OCI-LY7 (cell line): ENCODE data around the gene CORO2B. TPM values are rescaled to one million over a fixed set of nuclear protein-coding genes. Genes with fewer than 3 reads are reported as not detected.

Source experiments
- BruUV-seq: library from RNA; stranded (reverse); fragments of 400-500 nt; replicated peaks from 2 replicates; lab custom pipeline; 2021; lab: Mats Ljungman, UMichigan
- CTCF ChIA-PET: fragments of 300-600 bp; sonication (Branson Sonifier 250); formaldehyde crosslinking; loops from one replicate; lab custom pipeline; 2022; ENCODE audit warnings: antibody characterized with exemption; ENCODE audit not compliant: unreplicated experiment; lab: Charles Lee
- POLR2A ChIA-PET: fragments of 300-600 bp; sonication (Branson Sonifier 250); formaldehyde crosslinking; loops from one replicate; lab custom pipeline; 2022; ENCODE audit warnings: antibody characterized with exemption; lab: Charles Lee
- DNase-seq: peaks from one replicate; pipeline ENCODE4 v3.0.0-alpha.2; 2015; ENCODE audit warnings: low spot score
- H2AFZ ChIP-seq: fragments of 200-600 bp; sonication (generic), shearing (Covaris generic); 2 replicates; pipeline ENCODE4 v1.6.1; 2014; ENCODE audit warnings: mild to moderate bottlenecking, antibody characterized with exemption, low read length, moderate library complexity
- H3K27ac ChIP-seq: fragments of 200-600 bp; sonication (generic); 2 replicates; pipeline ENCODE4 v1.5.1; 2014; ENCODE audit warnings: mixed run types, low read depth, mild to moderate bottlenecking, moderate library complexity, low read length, inconsistent platforms; ENCODE audit not compliant: poor library complexity, severe bottlenecking
- H3K36me3 ChIP-seq: fragments of 200-600 bp; sonication (generic); 2 replicates; pipeline ENCODE4 v1.6.1; 2014; ENCODE audit warnings: mild to moderate bottlenecking, antibody characterized with exemption, low read length, moderate library complexity, mixed read lengths; ENCODE audit not compliant: insufficient read depth
- H3K4me1 ChIP-seq: fragments of 200-600 bp; sonication (generic); 2 replicates; pipeline ENCODE4 v1.5.1; 2014; ENCODE audit warnings: mild to moderate bottlenecking, low read length; ENCODE audit not compliant: insufficient read depth, poor library complexity, severe bottlenecking
- H3K4me2 ChIP-seq: fragments of 200-600 bp; sonication (generic); 2 replicates; pipeline ENCODE4 v1.6.1; 2014; ENCODE audit warnings: mild to moderate bottlenecking, low read length
- H3K4me3 ChIP-seq: fragments of 200-600 bp; sonication (generic); 2 replicates; pipeline ENCODE4 v1.5.1; 2014; ENCODE audit warnings: mild to moderate bottlenecking, low read depth, low read length; ENCODE audit not compliant: poor library complexity, severe bottlenecking
- H3K79me2 ChIP-seq: fragments of 200-600 bp; sonication (generic); 2 replicates; pipeline ENCODE4 v1.6.1; 2016; ENCODE audit warnings: low read depth, mild to moderate bottlenecking, low read length, moderate library complexity, mixed read lengths; ENCODE audit not compliant: insufficient read depth
- H3K9me2 ChIP-seq: fragments of 200-600 bp; sonication (generic); 2 replicates; pipeline ENCODE4 v1.6.1; 2016; ENCODE audit warnings: mild to moderate bottlenecking, low read length, mixed read lengths; ENCODE audit not compliant: insufficient read depth
- H3K9me3 ChIP-seq: fragments of 200-600 bp; sonication (generic); 2 replicates; pipeline ENCODE4 v1.6.1; 2014; ENCODE audit warnings: mild to moderate bottlenecking, mixed run types, low read length, mixed read lengths
- H4K20me1 ChIP-seq: fragments of 200-600 bp; sonication (generic); 2 replicates; pipeline ENCODE4 v1.6.1; 2014; ENCODE audit warnings: mild to moderate bottlenecking, antibody characterized with exemption, low read length, moderate library complexity, mixed read lengths; ENCODE audit not compliant: insufficient read depth
- EZH2phosphoT487 ChIP-seq: fragments of 200-600 bp; sonication (generic); IDR thresholded peaks from 2 replicates; pipeline ENCODE4 v1.6.1; 2018; ENCODE audit warnings: low read depth, borderline replicate concordance, mild to moderate bottlenecking, mixed run types, antibody characterized with exemption, low read length, moderate library complexity, mixed read lengths
- intact Hi-C: fragments of 100-400 bp; cut with micrococcal nuclease; formaldehyde crosslinking; loops from one replicate; pipeline ENCODE4 v1.10.0; 2022; ENCODE audit not compliant: unreplicated experiment
- total RNA-seq, 2 experiments: library from RNA; depleted of rRNA in 1 of 2; stranded (reverse); fragments of >200 nt in 1 of 2; shearing (Covaris generic) in 1 of 2; gene quantifications; 2 replicates each; pipeline ENCODE4 v1.2.3, GENCODE V29; 2014 to 2022
- TF ChIP-seq, protein P1 (sequence below): fragments of 200-600 bp; sonication (generic); conservative IDR thresholded peaks from 2 replicates; pipeline ENCODE4 v1.5.1; 2014; ENCODE audit warnings: mild to moderate bottlenecking, antibody characterized with exemption, low read length, moderate library complexity, mixed read lengths

CORO2B gene
- total RNA-seq, 2 experiments from 2014 or later, result 7.4 to 12.5 TPM

DNA sequence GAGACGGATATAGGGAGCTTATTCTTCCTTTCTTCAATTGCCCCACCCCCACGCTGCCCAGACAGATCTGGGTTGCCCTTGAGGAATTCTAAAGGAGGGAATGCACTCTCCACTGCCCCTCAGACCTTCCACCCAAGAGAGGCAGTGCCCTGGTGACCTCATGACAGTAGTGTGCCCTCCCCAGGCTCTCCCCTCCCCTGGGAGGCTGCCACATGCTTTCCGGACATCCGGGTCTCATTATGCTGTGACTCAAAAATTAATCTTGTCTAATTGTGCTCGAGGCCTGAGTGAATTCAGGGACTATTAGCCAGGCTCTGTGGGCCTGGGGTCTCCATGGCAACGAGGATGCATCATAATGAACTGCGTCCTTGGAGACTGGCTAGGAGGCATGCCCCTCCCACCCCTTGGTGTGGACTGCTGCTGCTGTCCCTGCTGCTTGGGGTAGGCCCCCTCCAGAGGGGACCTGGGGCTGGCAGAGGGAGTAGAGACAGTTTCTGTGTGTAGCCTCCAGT lies 20.8 kb downstream of the CORO2B start:
- H3K4me3 ChIP-seq, result no peak overlapping the region
- ChIA-PET CTCF (no interaction called here), POLR2A (no interaction called here)
- H2AFZ ChIP-seq, result no peak overlapping the region
- peak overlapping the region; percentile 25; the same call in 1 of the 2 replicates for H3K4me2 ChIP-seq
- no TSS peak for BruUV-seq
- H4K20me1 ChIP-seq, result no peaks in the 10 kb centered on the region
- no peak overlapping the region for H3K27ac ChIP-seq
- H3K79me2 ChIP-seq, result peaks cover 5% of the 10 kb centered on the region; the same call in 1 of the 2 replicates
- peaks cover 35% of the 10 kb centered on the region for H3K4me1 ChIP-seq
- DNase-seq, result peak; percentile 55
- intact Hi-C loops, result no loop called here
- no peaks in the 10 kb centered on the region for H3K9me3 ChIP-seq
- no peaks in the 10 kb centered on the region for H3K9me2 ChIP-seq
- no peaks in the 10 kb centered on the region for H3K36me3 ChIP-seq
- no peak for TF ChIP-seq EZH2phosphoT487
- TF ChIP-seq, protein P1, sequence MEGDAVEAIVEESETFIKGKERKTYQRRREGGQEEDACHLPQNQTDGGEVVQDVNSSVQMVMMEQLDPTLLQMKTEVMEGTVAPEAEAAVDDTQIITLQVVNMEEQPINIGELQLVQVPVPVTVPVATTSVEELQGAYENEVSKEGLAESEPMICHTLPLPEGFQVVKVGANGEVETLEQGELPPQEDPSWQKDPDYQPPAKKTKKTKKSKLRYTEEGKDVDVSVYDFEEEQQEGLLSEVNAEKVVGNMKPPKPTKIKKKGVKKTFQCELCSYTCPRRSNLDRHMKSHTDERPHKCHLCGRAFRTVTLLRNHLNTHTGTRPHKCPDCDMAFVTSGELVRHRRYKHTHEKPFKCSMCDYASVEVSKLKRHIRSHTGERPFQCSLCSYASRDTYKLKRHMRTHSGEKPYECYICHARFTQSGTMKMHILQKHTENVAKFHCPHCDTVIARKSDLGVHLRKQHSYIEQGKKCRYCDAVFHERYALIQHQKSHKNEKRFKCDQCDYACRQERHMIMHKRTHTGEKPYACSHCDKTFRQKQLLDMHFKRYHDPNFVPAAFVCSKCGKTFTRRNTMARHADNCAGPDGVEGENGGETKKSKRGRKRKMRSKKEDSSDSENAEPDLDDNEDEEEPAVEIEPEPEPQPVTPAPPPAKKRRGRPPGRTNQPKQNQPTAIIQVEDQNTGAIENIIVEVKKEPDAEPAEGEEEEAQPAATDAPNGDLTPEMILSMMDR, result no peak

DNA sequence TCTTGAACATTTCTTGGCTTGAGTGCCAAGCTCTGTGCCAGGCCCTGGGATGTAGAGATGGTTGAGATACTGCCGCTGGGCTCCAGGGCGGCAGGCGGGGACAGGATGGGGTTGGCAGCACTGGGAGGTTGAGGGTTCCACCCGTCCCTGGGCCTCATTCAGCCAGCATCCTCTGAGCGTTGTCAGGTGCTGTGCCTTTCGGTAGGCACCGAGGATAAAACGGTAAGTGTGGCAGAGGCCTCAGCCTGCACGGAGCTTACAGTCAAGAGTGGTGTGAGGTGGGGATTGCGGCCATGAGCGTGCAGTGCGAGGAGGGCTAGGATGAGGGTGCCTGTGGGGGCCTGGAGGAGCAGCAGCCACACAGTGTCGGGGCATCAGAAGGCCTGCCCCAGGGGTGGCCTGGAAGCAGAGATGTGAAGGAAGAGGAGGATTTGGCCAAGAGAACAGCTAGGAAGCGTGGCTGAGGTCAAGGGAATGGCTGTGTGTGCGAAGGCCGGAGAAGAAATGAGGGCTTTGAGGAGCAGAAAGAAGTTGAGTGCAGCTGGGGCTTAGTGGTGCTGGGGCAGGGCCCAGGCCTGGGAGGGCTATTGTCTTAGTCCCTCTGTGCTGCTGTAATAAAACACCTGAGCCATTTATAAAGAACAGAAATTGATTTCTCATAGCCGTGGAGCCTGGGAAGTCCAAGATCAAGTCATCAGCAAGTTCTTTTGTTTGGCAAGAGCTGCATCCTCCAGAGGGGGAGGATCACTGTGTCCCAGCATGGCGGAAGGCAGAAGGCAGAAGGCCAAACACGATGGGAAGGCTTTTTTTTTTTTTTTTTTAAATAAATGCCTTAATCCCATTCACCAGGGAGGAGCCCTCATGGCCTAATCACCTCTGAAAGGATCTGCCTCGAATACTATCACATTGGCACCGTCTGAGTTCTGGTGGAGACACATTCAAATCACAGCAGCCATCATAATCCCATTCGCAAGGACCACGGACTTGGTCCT lies 22.7 kb downstream of the CORO2B start:
- no peak for DNase-seq
- H3K4me3 ChIP-seq, result no peak overlapping the region
- no peak overlapping the region for H3K4me2 ChIP-seq
- no peaks in the 10 kb centered on the region for H3K9me3 ChIP-seq
- intact Hi-C loops, result no loop called here
- peaks cover 35% of the 10 kb centered on the region for H3K4me1 ChIP-seq
- no peak overlapping the region for H2AFZ ChIP-seq
- POLR2A ChIA-PET, result no interaction called here
- H3K79me2 ChIP-seq, result no peaks in the 10 kb centered on the region; the same call in 1 of the 2 replicates
- no peaks in the 10 kb centered on the region for H4K20me1 ChIP-seq
- CTCF ChIA-PET, result no interaction called here
- TF ChIP-seq EZH2phosphoT487, result no peak
- TF ChIP-seq, protein P1, result no peak
- BruUV-seq, result no TSS peak
- H3K9me2 ChIP-seq, result no peaks in the 10 kb centered on the region
- H3K36me3 ChIP-seq, result no peaks in the 10 kb centered on the region
- H3K27ac ChIP-seq, result no peak overlapping the region
